Neural crest cell (in vitro differentiated cells): ENCODE data around the gene RNF38. TPM values are rescaled to one million over a fixed set of nuclear protein-coding genes. Genes with fewer than 3 reads are reported as not detected.
"Not testable (repeated sequence)": the region's sequence is repeated elsewhere in the genome, so short reads cannot be mapped to it uniquely, and the experiment has no call there.

Experiments used
- DNase-seq: peaks from one replicate; pipeline ENCODE4 v3.0.0; 2021; ENCODE audit warnings: low read depth, mixed read lengths, low spot score
- H3K27ac Mint-ChIP-seq: one replicate; pipeline ENCODE4 v1.8.0; 2021; ENCODE audit warnings: mild to moderate bottlenecking, mixed read lengths; ENCODE audit not compliant: unreplicated experiment
- H3K27me3 Mint-ChIP-seq: 2 replicates; pipeline ENCODE4 v1.8.0; 2021; ENCODE audit warnings: low read depth, mild to moderate bottlenecking, mixed read lengths
- H3K36me3 Mint-ChIP-seq: 2 replicates; pipeline ENCODE4 v1.8.0; 2021; ENCODE audit warnings: low read depth, mild to moderate bottlenecking, mixed read lengths
- H3K4me1 Mint-ChIP-seq: 2 replicates; pipeline ENCODE4 v1.8.0; 2021; ENCODE audit warnings: mixed read lengths
- H3K4me3 Mint-ChIP-seq: one replicate; pipeline ENCODE4 v1.8.0; 2021; ENCODE audit warnings: mild to moderate bottlenecking, mixed read lengths
- H3K9me3 Mint-ChIP-seq: 2 replicates; pipeline ENCODE4 v1.8.0; 2021; ENCODE audit warnings: mixed read lengths
- CTCF ChIP-seq: fragments of 200-600 bp; sonication (generic); conservative IDR thresholded peaks from 2 replicates; pipeline ENCODE4 v1.5.0; 2021; ENCODE audit warnings: antibody characterized with exemption, mild to moderate bottlenecking
- total RNA-seq: library from RNA; stranded (reverse); gene quantifications from 2 replicates; pipeline ENCODE4 v1.2.1, GENCODE V29; 2021

RNF38 gene
- total RNA-seq, 1 donor from 2014 or later, result 55.7 TPM

DNA sequence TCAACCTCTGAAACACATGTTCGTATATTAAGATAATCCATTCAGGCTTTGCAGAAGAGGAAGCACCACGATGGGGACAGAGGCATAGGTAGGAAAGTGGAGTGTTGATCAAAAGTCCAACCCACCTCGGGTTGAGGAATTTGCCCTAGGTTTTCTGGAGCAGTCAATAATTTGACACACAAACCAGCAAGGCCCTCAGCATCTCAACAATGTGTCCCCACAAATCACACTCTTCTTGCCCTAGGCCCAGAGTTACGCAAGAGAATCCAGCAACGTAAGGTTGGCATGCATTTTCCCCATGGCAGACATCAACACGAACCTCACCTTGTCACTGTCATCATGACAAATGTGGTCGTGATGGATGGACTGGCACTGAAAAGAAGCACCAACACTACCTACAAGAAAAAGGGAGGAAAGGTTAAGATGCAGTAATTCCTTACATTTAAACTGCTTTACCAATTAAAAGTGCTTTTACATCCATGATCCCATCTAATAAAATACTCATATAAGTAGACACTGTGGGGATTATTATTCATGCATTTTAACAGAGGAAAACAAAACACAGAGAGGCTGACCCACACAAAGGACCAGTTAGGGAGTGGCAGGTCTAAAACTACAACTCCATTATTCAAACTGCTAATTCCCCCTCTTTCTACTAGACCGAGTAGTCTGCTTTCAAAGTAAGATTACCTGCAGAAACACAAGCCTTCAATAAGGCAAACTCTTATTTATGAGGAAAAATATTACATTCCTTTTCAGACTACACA is 24.4 kb upstream of the RNF38 start:
- H3K27ac Mint-ChIP-seq, result no peak overlapping the region
- peaks cover 21% of the 10 kb centered on the region for H3K36me3 Mint-ChIP-seq
- no peak for DNase-seq
- no peaks in the 10 kb centered on the region for H3K9me3 Mint-ChIP-seq
- H3K4me3 Mint-ChIP-seq, result no peak overlapping the region
- H3K4me1 Mint-ChIP-seq, result peaks cover 33% of the 10 kb centered on the region
- no peaks in the 10 kb centered on the region for H3K27me3 Mint-ChIP-seq
- no peak for TF ChIP-seq CTCF

DNA sequence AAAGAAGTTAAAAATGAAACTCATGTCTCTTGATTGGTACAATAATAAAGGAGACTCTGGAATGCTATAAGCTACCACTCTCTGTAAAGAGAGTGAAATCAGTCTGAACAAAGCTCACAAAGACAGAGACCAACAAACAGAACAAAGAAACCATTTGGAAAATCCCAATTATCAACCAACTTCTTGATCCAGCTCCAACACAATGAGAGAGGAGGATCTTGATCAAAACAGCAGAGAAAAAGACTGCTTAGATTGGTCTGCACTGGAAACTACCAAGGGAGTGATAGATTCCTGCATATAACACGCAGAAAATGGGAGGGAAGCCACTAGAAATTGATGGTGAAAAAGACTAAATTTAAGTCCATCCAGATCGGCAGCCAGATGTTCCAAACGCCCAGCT is 23.1 kb upstream of the RNF38 start:
- no peak for TF ChIP-seq CTCF
- Mint-ChIP-seq H3K27me3 (no peaks in the 10 kb centered on the region), H3K36me3 (peaks cover 21% of the 10 kb centered on the region), H3K4me1 (peaks cover 23% of the 10 kb centered on the region), H3K9me3 (no peaks in the 10 kb centered on the region), H3K4me3 (no peak overlapping the region), H3K27ac (no peak overlapping the region)
- no peak for DNase-seq

DNA sequence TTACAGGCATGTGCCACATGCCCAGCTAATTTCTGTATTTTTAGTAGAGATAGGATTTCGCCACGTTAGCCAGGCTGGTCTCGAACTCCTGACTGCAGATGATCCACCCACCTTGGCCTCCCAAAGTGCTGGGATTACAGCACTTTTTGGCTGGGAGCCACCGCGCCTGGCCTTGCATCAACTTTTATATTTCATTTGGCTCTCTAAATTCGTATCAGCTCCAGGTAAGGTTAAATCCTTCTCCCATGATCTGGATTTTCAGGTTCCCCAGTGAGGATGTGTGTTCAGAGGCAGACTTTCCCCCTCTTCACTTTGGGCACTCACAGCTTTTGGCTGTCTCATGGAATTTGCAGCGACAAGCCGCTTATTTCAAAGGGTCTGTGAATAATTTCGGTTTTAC is 16.8 kb upstream of the RNF38 start:
- no peaks in the 10 kb centered on the region for H3K9me3 Mint-ChIP-seq
- H3K4me3 Mint-ChIP-seq, result no peak overlapping the region
- no peak for TF ChIP-seq CTCF
- no peak for DNase-seq
- H3K27me3 Mint-ChIP-seq, result no peaks in the 10 kb centered on the region
- no peak overlapping the region for H3K27ac Mint-ChIP-seq
- peaks cover 27% of the 10 kb centered on the region for H3K4me1 Mint-ChIP-seq
- H3K36me3 Mint-ChIP-seq, result peaks cover 11% of the 10 kb centered on the region

DNA sequence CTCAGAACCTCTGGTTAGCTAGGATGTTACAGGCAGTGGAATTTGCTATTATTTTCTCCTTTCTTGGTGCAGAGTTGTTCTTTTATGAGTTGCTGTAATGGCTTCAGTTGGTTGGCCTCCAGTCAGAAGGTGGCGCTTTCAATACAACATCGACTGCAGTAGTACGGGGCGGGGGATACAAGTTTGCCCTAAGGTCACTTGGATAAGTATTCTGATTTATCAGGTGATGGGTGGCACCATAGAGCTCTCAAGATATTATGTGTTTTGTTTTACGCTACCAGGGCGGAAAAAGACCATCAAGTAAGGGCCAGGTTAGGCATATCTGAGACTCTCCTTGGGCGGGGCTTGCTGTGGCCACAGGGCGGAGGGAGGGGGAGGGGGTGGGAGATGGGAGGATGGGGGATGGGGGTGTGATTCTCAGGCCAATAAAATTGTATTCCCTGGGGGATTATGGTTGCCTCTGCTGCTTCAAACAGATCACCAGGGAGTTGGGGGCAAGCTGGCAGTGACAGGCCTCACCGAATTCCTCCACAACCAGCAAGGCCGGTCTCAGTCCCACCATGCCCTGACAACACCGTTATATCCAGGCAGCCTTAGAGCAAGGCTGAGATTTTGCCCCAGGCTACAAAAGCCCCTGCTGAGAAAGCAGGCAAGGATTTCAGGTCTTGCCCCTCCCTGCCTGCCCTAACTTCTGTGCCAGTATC is 15.9 kb upstream of the RNF38 start:
- peaks cover 10% of the 10 kb centered on the region for H3K36me3 Mint-ChIP-seq
- DNase-seq, result no peak
- no peaks in the 10 kb centered on the region for H3K9me3 Mint-ChIP-seq
- no peaks in the 10 kb centered on the region for H3K27me3 Mint-ChIP-seq
- H3K27ac Mint-ChIP-seq, result no peak overlapping the region
- no peak for TF ChIP-seq CTCF
- H3K4me3 Mint-ChIP-seq, result no peak overlapping the region
- peaks cover 27% of the 10 kb centered on the region for H3K4me1 Mint-ChIP-seq

- H3K4me3 Mint-ChIP-seq, H3K9me3 Mint-ChIP-seq, DNase-seq, H3K27me3 Mint-ChIP-seq, H3K27ac Mint-ChIP-seq, H3K36me3 Mint-ChIP-seq: not testable (repeated sequence)
- H3K4me1 Mint-ChIP-seq, result peaks cover 29% of the 10 kb centered on the region
Measured at GRCh38 chr9:36411410-36411809, 11.3 kb upstream of the RNF38 start.

- H3K4me1 Mint-ChIP-seq, result peaks cover 14% of the 10 kb centered on the region
- H3K9me3 Mint-ChIP-seq, H3K27me3 Mint-ChIP-seq, H3K36me3 Mint-ChIP-seq, H3K27ac Mint-ChIP-seq, H3K4me3 Mint-ChIP-seq, DNase-seq: not testable (repeated sequence)
Measured at GRCh38 chr9:36409076-36409475, 9.0 kb upstream of the RNF38 start.
